GM21526 (cell line): ENCODE results near the gene NELL1.

ENCODE experiments used
- ATAC-seq: cut with Tn5 transposase; IDR thresholded peaks from one replicate; pipeline ENCODE4 v1.9.1; 2021; ENCODE audit warnings: moderate library complexity; ENCODE audit not compliant: unreplicated experiment, low FRiP score

NELL1 gene

DNA sequence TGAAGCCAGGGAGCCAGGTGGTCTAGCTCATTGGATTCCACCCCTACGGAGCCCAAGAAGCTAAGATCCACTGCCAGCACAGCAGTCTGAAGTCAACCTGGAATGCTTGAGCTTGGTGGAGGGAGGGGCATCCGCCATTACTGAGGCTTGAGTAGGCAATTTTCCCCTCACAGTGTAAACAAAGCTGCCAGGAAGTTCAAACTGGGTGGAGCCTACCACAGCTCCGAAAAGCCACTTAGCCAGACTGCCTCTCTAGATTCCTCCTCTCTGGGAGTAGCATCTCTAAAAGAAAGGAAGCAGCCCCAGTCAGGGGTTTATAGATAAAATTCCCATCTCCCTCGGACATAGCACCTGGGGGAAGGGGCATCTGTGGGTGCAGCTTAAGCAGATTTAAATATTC, 620.3 kb downstream of the NELL1 start:
- no peak for ATAC-seq

DNA sequence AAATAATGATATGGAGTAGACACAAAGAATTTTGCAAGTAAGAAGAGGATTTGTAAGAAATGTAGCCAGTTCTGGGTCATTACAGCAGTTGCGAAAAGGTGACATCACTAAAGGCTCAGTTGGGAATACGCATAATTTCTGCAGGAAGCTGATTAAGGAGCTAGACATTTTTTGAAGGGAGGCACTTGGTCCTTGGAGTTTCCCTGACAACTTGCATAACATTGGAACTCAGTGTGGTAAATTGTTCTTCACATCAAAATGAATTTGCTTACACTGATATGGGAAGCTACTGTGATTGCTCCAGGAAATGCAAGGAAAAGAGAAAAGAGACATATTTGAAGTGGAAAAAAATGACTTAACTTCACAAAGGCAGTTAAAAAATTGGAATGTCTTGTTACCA, 626.1 kb downstream of the NELL1 start:
- ATAC-seq, result no peak

DNA sequence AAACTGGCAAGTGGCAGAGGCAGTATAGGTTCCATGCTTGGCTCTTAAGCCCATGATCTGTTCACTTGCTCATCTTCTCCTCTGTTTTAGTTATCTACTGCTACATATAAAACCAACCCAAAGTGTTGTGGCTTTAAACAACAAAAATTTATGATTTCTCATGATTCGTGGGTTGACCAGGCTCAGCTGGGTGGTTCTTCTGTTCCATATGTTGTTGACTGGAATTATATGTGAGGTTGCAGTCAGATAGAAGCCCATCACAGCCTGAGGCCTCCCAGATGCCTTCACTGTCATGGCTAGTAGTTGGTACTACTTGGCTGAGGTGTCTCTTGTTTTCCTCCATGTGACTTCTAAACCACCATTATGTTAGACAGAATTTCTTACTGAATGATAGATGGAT, 632.6 kb downstream of the NELL1 start:
- no peak for ATAC-seq

DNA sequence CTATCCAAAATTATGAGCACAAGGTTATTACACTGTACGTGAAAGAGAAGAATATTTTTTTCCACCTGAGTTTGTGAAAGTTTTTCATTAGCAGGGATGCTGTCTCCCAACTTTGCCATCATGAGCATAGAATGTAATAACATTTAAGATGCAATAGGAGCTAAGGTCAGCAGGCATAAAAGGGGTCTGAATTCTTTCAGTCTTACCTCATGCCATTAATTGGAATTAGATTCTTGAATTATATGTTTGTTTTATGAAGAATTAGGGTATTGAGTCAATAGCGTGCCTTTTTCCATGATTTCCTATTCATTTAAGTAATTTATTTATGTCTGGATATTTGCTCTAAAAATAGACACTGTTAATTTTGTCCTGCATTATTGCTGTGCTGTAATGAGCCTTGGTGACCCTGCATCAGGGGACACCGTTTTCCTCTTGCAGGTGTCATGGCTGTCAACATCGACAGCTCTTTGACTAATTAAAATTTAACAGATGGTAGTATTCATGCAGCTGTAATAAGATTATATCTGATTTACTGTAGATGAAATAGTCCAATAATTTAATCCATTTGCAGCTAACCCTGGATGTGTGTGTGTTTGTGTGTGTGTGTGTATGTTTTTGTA, 637.5 kb downstream of the NELL1 start:
- no peak for ATAC-seq

DNA sequence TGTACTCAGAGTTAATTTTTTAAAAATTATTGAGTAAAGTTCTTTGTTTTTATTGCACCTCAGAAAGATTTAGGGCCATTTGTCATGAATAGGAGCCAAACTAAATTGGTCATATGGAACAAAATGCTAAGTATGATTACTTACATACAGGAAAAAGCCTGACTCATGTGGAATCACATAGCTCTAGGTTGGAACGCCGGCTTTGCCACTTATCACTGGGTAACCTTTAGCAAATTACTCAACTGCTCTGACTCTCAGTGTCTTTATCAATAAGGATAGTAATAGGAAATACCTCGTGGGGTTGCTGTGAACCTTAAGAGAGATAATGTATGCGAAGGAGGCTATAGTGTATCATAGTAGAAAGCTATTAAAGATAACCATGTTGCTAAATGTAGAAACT, 638.5 kb downstream of the NELL1 start:
- no peak for ATAC-seq

DNA sequence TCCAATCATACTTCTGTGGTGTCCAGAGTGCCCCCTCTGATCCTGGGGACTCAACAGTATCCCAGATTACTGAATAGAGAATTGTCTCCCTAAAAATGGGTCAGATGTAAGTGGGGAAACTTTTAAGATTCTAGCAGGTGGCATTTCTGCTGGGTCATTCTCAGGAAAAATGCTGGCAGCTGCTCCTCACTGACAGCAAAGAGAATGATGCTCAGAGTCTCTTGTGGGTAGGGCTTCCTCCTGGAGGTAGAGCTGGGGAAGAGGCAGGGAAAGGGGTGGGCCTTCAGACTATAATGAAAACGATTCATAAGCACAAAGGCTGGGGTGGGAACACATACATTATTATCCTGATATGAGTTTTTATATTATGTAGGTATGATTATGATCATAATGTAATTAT, 647.2 kb downstream of the NELL1 start:
- no peak for ATAC-seq

DNA sequence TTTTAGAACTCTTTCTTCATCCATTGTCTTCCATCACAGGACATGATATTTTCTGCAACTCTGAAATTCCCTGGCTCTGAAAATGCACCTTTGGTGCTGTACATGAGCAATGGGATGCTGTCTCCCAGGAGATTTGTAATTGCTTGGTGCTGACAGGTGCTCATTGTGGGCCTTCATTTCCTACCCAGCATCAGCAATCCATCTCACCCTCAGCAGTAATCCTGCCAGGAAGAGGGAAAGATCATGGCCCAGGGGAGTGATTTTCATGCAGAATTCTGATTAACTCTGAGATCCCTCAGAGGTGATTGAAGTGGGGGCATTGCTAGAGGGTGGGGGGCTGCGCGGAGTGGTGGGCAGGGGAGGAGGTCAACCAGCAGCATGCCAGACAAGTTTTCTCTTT, 651.7 kb downstream of the NELL1 start:
- ATAC-seq, result no peak

DNA sequence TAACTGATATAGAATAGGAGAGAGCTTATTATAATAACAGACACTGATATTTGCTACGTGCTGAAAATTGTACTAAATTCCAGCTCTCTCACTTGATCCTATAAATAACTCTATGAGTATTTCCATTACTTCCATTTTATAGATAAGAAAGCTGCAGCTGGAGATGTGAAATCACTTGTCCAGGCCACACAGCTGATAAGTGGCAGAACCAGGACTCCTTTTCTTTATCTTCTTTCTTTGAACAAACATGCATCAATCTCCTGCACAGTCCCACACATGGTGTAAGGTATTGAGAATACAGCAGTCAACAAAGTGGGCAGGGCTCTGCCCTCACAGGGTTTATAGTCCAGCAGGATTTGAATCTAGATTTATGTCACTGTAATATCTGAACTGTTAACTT, 652.1 kb downstream of the NELL1 start:
- ATAC-seq, result no peak

DNA sequence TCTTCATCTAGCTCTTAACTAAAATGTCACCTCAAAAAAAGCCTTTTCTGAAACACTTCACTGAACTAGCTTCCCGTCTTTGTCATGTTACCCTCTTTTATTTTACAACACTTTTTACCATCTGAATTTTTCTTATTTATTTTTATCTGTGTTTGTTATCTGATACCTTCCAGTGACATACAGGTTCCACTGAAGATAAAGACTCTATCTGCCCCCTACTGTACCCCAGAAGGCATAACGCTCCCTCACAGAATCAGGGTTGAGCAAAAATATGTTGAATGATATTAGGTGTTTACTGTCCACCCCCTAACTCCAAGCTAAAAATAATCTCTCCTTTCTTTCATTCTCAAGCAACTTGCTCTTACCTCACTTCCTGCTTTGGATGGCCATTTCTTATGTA, 654.2 kb downstream of the NELL1 start:
- no peak for ATAC-seq

DNA sequence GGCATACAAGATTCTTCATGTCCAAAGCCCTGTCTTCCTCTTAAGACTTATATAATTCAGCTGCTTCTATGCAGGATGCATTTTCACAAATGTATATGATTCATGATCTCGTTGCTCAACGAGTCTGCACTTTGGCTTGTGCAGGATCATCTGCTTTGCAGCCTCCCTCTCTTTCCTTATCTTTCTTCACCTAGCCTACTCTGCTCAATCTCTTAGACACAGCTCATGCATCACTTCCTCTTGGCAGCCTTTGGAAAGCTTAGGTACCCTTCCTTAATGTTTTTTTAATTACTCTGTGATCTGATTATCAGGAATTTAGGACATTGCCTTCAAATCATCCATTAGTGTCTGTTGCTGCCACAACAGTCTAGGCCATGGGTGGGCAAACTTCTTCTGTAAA, 673.8 kb downstream of the NELL1 start:
- ATAC-seq, result no peak

DNA sequence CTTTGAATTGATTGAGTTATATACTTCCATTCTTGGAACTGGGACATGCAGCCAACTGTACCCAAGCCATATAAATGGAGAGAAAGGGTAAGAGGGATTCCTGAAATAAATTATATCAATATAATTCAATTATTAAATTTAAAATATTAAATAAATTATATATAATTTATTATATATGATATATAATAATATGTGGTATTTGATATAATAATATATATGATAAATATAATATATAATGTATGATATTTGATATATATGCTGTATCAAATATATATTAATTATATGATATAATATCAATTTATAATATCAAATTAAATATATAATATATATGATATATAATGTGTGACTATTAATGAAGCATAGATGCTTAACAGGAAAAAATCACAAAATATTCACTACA, 677.0 kb downstream of the NELL1 start:
- ATAC-seq, result no peak

DNA sequence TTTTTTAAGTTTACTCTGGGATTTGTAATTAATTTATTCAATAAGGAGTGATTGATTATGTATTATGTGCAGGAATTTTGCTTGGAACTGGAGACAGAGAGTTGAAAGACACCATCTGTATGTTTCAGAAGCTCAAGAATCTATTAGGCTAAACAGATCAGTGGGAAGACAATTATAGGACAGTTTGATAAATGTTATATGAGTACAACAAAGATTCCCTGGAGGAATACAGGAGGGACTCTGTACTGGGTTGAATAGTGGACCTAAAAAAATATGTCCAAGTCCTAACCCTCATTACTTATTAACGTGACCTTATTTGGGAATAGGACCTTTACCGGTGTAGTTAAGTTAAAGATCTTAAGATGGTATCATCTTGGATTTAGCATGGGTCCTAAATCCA, 681.2 kb downstream of the NELL1 start:
- ATAC-seq, result no peak

DNA sequence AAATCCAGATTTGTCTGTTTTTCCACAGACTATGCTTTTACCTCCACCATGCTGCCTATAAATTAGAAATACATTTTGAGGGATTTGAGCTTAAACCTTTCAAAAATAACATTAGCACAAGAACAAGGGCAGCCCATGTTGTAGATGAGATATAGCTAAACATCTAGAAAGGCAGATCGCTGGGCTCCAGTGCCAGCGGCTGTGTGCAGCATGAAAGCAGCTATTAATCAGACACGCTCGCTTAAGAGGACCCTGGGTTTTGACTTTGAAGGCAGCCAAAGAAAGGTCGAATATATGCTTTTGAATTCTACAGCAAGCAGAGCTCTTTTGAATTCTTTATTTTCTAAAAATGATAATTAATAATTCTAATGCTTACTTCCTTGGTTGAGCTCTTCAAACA, 684.0 kb downstream of the NELL1 start:
- no peak for ATAC-seq

DNA sequence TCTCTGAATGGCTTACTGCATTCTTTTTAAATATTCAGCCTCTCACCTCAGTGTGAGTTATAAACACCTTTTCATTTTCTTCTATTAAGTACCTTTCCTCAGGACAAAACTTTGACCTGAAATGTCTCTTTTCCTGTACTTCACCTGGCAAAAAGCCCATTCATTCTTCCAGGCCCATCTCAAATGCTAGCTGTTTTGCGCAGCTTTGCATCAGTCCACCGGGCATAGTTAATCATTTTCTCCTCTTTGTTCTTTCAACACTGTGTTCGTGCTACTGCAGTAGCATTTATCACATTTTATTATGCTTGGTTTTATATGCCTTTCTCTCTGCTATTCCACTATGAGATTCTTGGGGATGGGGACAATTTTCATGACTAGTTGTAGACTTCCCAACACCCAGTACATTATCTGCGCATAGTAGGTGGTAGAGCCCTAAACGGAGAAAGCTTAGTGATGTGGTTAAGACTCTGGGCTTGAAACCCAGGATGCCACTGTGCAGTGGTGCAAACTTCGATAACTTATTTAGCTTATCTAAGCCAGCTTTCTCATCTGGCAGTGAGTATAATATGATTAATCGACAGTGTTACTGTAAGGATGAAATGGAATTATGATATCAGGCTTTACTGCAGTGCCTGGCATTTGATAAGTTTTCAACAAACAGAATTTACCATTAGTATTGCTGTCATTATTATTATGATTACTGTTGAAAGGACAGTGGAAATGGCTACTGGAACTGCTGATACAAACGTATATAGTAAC, 695.7 kb downstream of the NELL1 start:
- no peak for ATAC-seq

DNA sequence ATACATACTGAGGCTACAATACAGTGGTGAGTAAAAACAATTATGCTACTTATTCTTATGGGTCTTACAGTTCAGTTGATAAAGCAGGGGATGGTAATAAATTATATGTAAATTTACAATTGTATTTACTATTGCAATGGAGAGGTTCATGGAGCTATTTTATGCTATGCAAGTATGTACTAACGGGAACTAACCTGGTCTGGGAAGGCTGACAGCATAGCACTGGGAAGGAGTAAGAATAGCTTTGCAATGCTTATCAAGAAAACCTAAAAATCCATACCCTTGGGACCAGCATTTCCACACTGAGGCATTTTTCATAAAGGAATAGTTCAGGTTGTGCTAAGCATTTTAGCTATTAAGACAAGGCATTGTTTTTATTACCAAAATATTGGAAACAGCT, 700.6 kb downstream of the NELL1 start:
- ATAC-seq, result no peak

DNA sequence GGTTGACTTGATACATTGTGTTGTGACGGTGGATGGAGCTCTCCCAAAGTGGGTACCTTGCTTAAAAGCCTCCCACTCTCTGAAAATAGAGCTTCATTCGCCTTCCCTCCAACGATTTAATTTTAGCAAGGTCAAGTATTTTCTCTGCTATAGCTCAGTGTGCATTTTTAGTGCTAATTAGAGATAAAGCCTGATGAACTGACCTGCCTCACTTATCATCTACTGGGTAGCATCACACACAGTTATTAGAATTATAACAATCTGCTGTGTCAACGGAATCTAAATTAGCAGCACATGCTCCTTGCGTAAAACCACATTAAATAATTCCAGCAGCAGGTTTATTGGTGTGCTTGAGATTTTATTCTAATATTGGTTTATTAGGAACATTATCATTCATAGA, 701.7 kb downstream of the NELL1 start:
- ATAC-seq, result no peak

DNA sequence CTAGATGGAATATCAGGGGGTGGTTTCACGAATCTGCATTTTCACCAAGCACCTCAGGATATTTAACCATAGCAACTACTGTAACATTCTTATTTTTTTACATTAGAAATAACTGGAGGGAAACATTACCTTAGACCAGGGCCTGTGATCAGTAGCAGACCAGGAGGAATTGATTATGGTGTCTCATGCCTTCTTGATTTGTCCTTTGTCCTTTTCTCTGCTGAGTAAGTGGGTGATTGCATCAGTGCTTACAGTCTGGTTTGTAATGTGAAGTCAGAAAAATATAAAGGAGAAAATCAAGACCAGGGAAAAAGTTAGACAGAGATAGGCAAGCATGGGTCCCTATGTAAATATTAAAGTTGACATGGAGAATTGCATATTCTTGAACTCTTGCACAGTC, 703.3 kb downstream of the NELL1 start:
- no peak for ATAC-seq

DNA sequence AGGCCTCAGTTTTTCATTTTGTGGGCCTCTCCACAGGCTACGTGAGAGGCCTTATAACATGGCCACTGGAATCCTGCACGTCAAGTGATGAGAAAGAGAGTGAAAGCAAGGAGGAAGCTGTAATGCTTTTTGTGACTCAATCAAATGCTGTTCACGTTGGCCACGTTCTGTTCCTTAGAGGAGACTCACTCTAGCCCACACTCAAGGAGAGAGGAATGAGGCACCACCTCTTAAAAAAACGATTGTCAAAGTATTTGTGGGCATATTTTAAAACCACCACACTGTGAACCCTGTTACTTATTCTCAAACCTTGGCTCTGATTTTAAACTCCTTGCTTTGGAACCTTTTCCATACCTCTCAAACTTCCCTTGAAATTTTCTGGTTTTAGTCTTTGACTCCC, 705.0 kb downstream of the NELL1 start:
- no peak for ATAC-seq

DNA sequence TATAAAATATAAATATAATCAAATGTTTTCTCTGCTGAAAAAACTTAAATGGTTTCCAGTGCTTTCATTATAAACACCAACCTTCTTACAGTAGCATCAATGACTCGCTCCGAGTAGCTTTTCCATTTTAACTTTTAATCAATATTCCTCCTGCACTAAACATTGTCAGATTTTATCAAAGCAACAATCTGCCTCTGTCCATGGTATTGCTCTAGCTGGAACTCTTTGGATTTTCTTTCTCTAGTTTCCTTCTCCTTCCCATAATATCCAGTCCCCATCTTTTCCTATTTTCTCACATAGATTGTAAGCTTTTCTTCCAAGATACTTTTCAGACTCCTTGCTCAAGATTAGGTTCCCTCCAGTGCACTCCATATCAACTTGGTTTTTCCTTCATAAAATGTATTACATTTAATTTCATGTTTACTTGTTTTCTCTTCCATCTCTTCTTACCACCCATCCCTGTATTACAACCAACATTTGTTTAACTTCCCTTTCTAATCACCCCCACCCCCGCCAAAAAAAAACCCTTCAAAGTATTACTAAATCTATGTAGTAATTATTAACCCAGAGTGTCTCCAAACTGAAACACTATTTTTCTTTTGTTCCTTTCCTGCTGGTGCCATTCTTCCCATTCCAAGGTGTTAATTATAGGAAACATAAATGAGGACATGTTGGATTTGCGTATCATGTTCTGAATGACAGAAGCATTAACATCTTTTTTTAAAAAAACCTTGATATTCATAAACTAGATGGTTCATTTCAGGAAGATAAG, 716.5 kb downstream of the NELL1 start:
- ATAC-seq, result no peak

DNA sequence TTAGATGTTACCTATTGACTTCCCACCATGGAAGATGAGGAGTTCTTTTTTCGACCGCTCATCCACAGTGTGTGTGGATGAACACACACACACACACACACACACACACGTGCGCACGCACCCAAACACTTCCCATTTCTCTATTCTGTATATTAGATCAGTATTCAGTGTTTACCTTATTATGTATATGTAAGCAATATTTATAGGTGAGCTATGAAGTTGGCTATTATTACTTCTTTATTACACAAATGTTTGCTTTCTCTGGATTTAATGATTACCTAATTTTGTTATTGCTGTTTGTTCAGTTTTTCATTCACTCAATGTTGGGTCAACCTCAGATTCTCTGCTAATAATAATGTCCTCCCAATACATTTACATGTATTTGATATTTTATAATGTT, 721.0 kb downstream of the NELL1 start:
- ATAC-seq, result no peak

DNA sequence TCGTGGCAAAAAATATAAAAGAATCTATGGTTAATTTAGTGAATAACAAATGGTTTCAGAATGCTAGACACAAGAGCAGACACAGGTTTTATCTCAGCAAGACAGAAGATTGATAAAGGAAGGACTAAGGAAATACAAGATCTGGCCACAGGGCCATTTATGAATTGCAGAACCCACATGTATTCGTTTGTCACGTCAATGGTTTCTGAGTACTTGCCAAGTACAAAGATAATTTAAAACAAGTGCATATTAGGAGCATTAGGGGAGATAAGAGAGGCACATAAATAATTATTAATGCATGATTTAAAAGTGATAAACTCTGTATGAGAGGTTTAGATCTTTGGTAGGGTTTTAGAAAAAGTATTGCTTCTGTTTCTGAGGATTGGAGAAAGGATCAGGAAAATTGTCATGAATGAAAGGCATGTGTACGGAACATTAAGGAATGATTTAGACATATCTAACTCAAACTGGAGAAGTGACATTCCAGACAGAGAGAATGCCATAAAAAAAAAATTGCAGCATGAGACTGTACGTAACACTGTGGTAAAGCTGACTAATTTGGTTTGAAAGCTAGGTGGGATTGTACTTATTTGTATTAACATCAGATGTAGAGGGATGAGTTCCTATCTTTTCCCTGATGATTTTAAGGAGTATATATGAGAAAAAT, 727.1 kb downstream of the NELL1 start:
- ATAC-seq, result no peak
